Left cardiac atrium (tissue), 4 donors: ENCODE data around the gene MLXIPL. TPM values are rescaled to one million over a fixed set of nuclear protein-coding genes. Genes with fewer than 3 reads are reported as not detected.
A peak's percentile ranks its signal among the peaks of the same experiment; 100 is the strongest.

Source experiments
- ATAC-seq, 2 donors: fragments of 200-7000 bp; cut with Tn5 transposase; one replicate each; pipeline ENCODE4 v1.9.1; 2020; ENCODE audit warnings: mild to moderate bottlenecking in 2 of 2, moderate library complexity in 2 of 2
- DNase-seq: peaks from one replicate; pipeline ENCODE4 v3.0.0-alpha.2; 2020
- intact Hi-C, 2 donors: fragments of 100-400 bp; cut with DNase I; formaldehyde crosslinking; loops; one replicate each; pipeline versions ENCODE4 v1.14.1 to v1.15.1; 2022 to 2023
- total RNA-seq, 2 donors: library from RNA; stranded (reverse); fragmentation: NEBNext Ultra II Directional; extraction: Animal tissue kit (Norgen Biotek cat#: 25700); gene quantifications; one replicate each; pipeline ENCODE4 v1.2.1, GENCODE V29; 2021
- donor health status: DM: no; HTN: yes; CAD: no.
- donor health status: DM: no; HTN: yes; CAD: no; lungs with severe emphysema.
- donor health status: DM: yes; HTN: yes; CAD: no.
- donor health status: Dilated cardiomyopathy.

The MLXIPL gene
- total RNA-seq, 2 donors from 2014 or later: 14.0 to 29.1 TPM

DNA sequence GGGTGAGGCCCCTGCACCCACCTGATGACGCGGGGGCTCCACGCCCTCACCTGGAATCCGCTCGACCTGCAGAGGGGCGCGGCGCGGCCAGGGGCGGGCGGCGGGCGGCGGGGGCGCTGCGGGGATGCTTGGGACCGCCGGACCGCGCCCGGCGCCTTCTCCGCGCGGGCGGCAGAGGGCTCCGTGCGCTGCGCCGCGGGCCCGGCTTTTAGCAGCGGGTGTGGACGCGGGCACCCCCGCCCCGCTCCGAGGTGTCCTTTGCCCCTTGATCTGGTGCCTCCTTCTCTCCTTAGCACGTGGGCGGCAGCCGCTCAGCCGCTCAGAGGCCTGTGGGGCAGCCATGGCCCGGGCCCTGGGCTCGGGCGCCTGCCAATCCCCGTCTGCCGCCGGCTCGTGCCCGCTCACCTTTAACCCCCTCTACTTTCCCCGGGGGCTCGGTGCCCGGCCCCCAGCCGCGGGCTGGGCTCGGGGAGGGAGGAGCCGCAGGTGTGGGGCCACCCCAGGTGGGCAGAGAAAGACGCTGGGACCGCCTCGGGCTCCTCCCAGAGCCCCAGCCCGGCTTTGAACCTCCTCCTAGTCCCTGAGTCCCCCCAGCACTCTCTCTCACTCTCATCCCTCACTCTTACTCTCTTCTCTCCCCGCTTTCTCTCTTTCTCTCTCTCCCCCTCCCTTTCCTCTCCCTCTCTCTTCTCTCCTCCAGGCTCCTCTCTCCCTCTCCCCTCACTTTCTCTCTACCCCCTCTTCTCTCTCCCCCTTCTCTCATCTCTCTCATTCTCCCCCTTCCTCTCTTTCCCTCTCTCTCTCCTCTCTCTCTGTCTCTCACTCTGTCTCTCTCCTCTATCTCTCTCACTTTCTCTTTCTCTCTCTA is 23.6 kb upstream of the MLXIPL start:
- ATAC-seq (peak; percentile 57 to 91), DNase-seq (no peak)
- intact Hi-C loops: no loop called here

DNA sequence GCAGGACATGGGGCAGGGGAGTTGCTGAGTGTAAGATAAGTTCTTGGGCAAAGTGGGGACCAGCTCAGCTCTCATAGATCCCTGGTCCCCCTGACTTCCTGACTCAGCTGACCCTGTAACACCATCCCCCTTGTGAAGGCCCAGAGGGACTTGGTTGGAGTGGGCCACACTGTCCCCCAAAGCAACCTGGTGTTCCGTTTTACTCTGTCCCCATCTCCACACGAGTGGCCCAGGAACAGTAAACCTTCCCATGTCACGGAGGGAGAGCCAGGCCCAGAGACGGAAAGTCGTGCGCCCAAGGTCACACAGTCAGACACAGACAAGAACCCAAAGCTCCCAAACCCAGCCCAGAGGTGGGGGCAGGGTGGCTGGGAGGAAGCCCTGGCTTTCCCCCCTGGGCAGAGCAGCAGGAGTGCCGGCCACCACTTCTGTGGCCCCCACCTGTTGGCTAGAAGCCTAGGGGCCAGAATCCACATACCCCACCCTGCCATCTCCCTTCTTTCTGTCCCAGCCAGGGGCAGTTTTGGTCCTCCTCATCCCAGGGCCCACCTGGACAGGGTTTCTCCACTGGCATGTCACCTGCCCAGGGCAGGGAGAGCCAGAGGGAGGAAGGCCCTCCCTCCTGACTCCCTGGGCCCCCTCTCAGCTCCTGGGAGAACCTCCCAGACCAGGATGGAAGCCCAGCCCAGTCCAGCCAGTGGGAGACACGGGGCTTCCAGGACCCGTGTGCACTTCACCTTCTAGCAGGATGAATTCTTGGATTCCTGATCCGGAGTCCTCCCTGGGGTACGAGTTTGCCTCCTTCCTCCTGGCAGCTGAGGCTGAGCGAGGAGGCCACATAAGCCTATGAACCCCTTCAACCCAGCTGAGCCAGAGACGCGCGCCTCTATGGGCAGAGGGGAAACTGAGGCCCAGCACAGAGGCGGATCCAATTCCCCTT is 22.7 kb upstream of the MLXIPL start:
- no peak for DNase-seq
- ATAC-seq: no peak
- intact Hi-C loops: no loop called here

DNA sequence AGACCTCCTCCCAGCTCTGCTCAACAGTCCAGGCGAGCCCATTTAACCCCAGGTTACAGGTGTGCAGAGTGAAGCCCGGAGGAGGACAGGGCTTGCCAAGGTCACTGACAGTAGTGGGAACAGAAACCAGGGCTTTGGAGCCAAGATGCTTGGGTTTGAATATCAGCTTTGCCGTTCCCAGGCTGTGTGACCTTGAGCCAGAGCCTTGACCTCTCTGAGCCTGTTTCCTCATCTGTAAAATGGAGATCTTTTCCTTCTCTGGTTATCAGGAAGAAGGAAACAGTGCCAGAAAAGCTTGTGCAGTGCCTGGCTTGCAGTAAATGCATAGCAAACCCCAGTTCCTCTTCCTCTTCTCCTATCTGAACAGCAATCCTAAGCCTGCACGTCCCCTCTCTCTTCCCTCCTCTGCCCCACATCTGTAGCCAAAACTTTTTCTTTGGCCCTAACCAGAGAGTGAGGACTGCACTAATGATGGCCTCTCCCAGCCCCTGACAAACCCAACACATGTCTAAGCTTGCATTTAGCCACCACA is 21.4 kb upstream of the MLXIPL start:
- no peak for DNase-seq
- intact Hi-C loops: no loop called here
- ATAC-seq: no peak

DNA sequence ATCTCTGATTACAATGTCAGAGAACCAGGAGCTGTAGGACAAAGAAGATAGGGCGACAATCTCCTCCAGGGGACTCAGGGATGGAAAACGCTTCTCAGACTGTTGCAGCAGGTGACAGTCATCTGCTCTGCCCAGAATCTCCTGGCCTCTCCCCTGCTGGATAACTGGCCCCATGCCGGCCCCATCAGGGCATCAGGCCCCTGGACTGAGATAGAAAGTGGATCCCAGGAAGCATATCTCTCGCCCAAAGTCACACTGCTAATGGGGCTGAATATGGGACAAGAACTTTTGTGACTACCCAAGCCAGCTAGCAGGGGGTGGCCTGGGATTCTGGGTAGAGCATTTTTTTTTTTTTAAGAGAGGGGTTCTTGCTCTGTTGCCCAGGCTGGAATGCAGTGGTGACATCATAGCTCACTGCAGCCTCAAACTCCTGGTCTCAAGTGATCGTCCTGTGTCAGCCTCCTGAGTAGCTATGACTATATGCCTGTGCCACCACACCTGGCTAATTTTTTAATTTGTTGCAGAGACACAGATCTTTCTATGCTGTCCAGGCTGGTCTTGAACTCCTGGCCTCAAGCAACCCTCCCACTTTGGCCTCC is 20.5 kb upstream of the MLXIPL start:
- intact Hi-C loops: no loop called here
- no peak for ATAC-seq

DNA sequence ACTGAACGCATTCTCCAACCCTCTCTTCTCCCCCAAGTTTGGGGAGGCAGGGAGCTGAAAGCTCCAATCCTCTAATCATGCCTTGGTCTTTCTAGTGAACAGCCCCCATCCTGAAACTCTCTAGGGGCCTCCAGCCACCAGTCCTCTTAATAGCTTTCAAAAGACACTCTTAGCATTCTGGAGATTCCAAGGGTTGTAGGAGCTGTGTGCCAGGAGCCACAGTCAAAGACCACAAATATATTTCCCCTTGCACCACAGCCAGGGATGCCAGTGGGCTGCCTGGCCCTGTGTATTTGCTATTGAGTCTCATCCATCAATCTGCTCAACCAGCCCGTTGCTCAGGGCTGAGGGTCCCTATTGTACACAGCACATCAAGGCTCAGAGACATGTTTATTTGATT is 18.5 kb upstream of the MLXIPL start:
- DNase-seq (no peak), ATAC-seq (no peak)
- intact Hi-C loops: no loop called here

More for the DNA sequence above, 20.5 kb upstream of the MLXIPL start:
- no peak for DNase-seq

DNA sequence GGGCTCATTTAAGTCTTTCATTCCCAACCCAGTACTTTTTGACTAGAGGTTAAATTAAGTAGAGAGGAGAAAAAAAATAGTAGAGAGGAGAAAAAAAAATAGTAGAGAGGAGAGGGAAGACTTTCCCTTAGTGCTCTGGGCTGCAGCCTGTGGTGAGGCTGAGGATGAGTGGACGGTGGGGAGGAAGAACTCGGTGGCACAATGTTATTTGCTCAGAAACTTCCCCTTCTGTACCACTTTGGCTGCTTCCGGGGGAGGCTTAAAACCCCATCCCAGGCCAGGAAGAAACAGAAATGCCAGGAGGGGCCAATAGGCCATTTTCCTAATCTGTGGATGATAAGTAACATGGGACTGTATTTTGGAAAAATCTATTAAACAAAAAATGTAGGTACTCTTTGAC is 14.6 kb upstream of the MLXIPL start:
- DNase-seq (no peak), ATAC-seq (no peak)
- intact Hi-C loops: no loop called here

DNA sequence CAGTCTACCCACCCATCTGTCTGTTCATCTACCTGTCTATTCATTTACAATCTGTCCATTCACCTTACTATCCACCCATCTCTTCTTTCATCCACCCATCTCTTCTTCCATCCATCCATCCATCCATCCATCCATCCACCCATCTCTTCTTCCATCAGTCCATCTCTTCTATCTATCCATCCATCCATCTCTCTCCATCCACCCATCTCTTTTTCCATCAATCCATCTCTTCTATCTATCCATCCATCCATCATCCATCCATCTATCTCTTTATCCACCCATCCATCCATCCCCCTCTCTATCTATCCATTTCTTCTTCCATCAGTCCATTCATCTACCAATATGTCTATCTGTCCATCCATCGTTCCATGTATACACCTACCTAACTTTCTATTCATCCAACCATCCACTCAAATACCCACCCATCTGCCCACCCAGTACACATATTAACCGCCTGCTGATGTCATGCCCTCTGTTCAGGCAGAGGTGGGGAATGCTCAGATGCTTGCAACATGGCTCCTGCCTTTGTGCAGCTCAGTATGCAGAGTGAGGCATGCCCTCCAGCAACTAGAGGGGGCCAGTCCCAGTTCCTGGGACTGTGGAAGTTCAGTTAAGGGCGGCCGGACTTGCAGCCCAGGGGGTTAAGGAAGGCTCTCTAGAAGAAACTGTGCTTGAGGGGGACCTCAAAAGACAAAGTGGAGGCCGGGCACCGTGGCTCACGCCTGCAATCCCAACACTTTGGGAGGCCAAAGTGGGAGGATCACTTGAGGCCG is 11.3 kb upstream of the MLXIPL start:
- ATAC-seq (no peak), DNase-seq (no peak)
- intact Hi-C loops: no loop called here

DNA sequence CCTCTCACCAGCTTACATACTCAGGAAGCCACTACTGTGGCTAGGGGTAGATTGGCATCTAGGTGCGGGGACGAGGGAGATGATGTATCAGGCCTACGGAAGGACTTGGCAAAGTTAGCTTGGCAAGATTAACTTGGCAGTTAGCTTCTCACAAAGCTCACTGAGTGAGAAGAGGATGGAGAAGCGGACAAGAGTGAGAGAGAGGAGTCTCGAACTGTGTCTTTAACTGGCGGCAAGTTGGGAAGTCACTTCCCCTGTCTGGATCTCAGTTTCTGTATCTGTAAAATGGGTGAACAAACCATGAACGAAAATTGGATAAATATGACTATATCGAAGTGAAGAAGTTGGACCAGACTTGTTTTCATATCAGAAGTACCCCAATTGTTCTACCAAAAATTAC is 9.5 kb upstream of the MLXIPL start:
- ATAC-seq (no peak), DNase-seq (no peak)
- intact Hi-C loops: no loop called here

DNA sequence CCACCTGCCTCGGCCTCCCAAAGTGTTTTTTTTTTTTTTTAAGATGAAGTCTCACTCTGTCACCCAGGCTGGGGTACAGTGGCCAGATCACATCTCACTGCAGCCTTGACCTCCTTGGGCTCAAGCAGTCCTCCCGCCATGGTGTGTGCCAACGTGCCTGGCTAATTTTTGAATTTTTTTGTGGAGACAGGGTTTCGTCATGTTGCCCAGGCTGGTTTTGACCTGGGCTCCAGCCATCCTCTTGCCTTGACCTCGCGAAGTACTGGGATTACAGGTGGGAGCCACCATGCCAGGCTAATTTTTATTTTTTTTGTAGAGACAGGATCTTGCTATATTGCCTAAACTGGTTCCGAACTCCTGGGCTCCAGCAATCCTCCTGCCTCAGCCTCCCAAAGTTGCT is 9.0 kb upstream of the MLXIPL start:
- ATAC-seq: no peak
- intact Hi-C loops: no loop called here
- no peak for DNase-seq

DNA sequence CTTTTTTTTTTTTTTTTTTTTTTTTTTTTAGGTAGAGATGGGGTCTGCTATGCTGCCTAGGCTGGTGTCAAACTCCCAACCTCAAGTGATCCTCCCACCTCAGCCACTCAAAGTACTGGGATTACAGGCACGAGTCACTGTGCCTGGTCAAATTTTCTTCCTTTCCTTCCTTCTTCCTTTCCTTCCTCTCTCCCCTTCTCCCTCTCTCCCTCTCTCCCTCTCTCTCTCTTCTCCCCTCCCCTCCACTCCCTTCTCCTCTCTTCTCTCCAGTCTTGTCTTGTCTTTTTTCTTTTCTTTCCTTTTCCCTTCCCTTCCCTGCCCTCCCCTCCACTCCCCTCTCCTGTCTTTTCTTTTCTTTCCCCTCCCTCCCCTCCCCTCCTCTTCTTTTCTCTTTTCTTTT is 7.2 kb upstream of the MLXIPL start:
- ATAC-seq (no peak), DNase-seq (no peak)
- intact Hi-C loops: no loop called here

DNA sequence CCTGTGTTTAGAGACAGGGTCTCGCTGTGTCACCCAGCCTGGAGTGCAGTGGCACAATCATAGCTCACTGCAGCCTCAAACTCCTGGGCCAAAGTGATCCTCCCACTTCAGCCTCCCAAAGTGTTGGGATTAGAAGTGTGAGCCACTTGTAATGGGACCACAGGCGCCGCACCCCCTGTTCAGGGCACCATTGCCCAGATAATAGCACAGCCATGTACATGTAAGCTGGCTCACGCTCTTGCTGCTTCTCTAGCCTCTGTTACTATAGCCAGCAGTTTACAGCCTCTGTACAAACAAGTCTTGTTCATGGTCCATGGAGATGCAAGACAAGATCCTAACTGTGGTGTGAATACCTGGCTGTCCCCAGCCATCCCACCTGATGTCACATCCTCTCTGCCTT is 4.2 kb upstream of the MLXIPL start:
- intact Hi-C loops: no loop called here
- DNase-seq: no peak
- no peak for ATAC-seq

DNA sequence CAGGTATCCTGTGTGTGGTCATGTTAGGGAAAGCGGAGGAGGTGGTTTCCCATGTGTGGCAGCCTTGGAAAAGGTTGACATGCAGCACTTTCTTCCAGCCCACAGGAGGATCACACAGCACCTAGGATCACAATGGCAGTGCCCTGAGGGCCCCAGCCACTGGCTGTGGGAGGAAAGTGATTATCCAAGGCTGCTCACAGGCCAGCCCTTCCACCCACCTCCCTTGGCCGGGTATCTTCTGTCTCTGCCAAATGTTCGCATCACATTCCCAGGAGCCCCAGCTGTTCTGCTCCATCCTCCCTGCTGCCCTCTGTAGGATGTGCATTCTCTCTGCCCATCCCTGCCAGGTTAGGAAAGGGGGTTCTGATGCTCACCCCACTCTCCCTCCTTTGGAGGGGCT is 2.5 kb upstream of the MLXIPL start:
- intact Hi-C loops: no loop called here
- DNase-seq: no peak
- ATAC-seq: no peak

DNA sequence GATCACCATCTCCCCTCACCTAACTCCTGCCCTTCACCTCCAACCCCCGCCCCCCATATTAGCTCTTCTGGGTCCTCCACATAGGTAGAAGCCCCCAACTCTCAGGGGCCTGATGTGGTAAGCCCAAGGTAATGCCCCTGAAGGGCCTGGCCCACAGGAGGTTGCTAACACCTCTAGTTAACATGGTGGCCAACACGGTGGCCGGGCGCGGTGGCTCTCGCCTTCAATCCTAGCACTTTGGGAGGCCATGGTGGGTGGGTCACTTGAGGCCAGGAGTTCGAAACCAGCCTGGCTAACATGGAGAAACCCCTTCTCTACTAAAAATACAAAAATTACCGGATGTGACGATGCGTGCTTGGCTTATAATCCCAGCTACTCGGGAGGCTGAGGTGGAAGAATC is 954 bp upstream of the MLXIPL start:
- DNase-seq: no peak
- no peak for ATAC-seq
- intact Hi-C loops: no loop called here

DNA sequence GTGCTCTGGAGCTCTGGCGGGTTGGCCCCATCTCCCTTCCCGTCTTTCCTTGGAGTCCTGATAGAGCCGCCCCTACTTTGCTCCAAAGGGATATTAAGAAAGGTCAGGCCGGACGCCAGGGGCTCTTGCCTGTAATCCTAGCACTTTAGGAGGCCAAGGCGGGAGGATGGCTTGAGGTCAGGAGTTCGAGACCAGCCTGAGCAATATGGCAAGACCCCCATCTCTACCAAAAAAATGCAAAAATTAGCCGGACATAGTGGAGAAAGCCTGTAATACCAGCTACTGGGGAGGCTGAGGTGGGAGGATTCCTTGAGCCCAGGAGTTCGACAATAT is 313 bp upstream of the MLXIPL start:
- no peak for ATAC-seq
- intact Hi-C loops: loop anchor here in 1 of 2 donors (5.0 kb wide), 1 partner anchor 43 kb away; the partner anchor contains the start of gene VPS37D
- DNase-seq: no peak

DNA sequence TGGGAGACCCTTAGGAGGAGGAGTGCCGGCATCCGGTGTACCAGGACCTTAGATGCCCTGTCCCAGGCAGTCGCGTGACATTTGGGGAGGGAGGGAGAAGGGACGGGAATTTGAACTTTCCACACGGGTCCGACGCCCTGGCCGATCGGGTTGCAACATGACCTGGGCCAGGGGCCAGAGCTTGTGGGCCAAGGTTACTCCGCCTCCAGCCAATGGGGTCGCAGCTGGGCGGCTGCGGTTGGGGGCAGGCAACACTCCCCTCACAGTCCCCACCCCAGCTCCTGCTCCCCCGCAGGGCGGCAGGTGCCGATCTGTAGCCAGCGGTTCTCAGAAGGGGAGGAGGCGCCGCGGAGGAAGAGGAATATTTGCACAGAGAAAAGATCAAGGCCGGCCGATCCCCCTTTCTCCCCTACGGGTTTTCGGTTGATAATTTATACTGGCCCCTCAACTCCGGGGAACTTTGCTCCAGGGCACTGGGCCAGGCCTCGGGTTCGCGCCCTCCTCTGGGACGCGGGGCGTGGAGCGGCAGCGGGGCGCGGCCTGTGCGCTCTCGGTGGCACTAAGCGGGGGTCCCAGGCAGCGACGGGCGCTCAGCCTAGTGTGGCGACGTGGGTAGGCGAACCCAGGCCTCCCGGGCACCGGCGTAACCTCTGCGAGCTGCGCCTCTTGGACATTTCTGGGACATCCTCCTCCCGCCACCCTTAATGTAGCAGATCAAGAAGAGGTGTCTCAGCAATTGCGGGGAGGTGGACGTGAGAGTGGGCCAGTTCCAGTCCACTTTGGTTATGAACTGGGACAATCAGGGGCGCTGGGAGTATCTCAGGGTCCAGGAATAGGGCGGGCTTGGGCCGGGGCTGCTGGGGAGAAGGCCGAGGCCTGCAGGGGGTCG is 1.2 kb downstream of the MLXIPL start:
- intact Hi-C loops: loop anchor here in 1 of 2 donors (5.0 kb wide), 1 partner anchor 44 kb away; the partner anchor contains the start of gene VPS37D
- DNase-seq (peak; percentile 63), ATAC-seq (peak; percentile 31 to 65)

DNA sequence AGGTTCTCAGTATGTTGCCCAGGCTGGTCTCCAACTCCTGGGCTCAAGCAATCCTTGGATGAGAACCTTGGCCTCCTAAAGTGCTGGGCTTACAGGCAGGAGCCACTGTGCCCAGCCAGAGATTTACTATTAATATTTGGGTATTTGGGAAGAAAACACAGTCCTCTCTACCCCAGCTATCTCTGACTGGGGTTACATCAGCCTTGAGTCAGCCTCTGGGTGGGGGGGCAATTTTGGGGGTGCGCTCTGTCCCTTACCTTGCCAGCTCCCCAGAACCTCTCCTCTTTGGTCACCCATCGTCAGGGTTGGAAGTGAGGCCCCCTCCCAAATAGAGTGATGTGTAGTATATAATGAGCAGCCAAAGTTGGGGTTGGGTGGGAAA is 1.8 kb downstream of the MLXIPL start:
- ATAC-seq: no peak
- intact Hi-C loops: loop anchor here in 1 of 2 donors (5.0 kb wide), 1 partner anchor 45 kb away; the partner anchor contains the start of gene VPS37D
- no peak for DNase-seq

DNA sequence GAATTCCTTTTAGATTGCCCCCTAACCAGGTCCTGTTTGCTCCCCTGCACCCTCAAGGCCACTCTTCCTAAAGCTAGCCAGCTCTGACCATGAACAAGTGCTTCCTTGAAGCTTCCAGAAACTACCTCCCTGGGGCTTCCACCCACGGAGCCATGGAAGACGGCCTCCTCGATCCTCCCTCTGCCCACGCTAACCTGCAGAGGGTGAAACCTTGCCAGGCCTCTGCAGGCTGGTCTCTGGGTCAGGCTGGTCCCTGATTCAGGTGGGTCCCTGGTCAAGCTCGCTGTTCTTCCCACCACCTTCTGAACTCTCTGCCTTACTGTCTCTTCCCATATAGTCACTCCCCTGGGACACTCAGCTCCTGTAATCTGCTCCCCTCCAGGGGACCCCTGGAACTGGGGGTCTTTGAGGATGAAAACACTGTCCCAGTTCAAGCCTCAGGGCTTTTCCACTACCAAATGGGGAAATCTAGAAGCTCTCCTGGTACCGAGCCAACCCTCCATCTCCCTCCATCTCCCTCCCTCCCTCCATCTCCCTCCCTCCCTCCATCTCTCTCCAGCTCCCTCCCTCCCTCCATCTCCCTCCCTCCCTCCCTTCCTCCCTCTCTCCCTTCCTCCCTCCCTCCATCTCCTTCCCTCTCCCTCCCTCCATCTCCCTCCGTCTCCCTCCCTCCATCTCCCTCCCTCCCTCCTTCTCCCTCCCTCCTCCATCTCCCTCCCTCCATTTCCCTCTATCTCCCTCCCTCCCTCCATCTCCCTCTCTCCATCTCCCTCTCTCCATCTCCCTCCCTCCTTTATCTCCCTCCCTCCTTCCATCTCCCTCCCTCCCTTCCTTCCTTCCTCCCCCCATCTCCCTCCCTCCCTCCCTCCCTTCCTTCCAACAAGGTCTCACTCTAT is 2.9 kb downstream of the MLXIPL start:
- DNase-seq: no peak
- no peak for ATAC-seq
- intact Hi-C loops: loop anchor here in 1 of 2 donors (5.0 kb wide), 1 partner anchor 46 kb away; the partner anchor contains the start of gene VPS37D
